ENCODE data around the gene MAGEA6.
"Not testable (repeated sequence)": the region's sequence is repeated elsewhere in the genome, so short reads cannot be mapped to it uniquely, and the experiment has no call there.

The MAGEA6 gene, protein sequence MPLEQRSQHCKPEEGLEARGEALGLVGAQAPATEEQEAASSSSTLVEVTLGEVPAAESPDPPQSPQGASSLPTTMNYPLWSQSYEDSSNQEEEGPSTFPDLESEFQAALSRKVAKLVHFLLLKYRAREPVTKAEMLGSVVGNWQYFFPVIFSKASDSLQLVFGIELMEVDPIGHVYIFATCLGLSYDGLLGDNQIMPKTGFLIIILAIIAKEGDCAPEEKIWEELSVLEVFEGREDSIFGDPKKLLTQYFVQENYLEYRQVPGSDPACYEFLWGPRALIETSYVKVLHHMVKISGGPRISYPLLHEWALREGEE

DNA sequence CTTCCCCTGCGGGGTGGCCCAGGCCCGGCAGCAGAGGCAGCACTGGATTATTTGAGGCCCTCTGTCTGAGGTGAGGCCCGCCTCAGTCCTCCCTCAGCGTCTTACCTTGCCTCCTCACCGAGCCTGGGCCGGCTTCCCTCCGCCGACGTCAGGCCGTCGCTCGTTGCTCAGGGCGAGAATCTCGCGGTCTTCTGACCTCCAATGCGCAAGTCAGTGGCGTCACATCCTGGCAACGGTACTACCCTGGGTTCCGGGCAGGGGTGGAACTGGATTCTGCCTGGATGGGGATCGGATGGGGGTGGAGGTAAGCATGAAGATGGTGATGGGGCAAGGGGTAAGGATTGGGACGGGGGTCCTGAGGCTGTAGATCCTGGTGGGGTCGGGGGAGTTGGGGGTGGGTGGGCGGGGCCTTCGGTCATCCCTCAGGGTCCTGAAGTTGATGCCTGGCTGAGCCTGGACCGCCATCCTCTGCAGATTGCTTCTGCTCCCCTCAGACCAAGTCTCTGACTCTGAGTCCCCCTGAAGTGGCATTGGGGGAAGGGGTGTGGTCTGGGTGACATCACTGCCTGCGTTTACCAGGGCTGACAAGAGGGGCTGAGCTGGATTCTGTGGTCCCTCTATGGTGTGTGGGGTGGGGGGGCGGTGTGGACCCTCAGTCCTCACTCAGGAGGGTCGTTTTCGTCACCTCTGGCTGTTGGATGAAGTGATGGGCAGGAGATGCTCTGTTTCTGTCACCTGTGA lies at the start of gene MAGEA6:
MAGEA6 (minus strand) TSS at position 141 of the 741 bp plus-strand sequence. CDS start 2,039 bp downstream, outside the sequence.
- DNase-seq = not testable (repeated sequence)

DNA sequence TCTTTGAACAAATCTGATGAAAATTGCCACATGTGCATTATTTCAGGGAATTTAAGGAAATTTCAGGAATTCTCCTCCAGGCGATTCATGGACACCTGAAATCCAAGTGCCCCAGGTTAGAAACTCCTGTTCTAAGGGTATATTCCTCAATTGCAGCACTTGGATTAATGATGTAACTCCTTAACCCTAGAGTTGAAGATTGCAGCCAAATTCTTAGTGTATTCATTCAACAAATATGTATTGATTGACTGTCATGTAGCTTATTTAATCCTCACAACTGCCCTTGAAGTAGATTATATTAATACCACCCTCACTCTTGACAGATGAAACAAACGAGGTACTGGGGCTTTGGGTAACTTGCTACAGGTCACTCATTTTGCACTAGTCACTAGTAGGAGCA lies 49.8 kb upstream of the MAGEA6 start:
- DNase-seq = no peak

DNA sequence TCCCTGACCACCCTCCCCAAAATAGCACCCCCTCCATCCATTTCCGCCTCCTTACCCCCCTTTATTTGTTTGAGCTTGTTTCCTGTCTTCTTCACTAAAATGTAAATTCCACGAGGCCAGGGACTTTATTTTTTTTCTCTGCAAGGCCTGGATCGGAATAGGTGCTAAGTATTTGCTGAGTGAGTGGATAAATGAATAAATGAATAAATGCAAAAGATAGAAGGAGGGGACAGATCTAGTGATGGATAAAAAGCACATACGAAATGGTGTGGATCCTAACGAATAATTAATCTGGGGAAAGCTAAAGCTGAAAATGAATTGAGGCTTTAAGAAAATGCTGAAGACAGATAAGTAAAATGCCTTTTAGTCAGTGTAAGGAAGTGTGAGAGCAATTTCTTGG lies 48.9 kb upstream of the MAGEA6 start:
- DNase-seq = no peak

GRCh38 chrX:152817078-152817764 lies 47.7 kb upstream of the MAGEA6 start:
- peak; percentile 36 for DNase-seq

GRCh38 chrX:152814048-152814447 lies 44.6 kb upstream of the MAGEA6 start:
- no peak for DNase-seq

- no peak for DNase-seq
These were observed 43.7 kb upstream of the MAGEA6 start for GRCh38 chrX:152813206-152813605.

- no peak for DNase-seq
These were observed 40.9 kb upstream of the MAGEA6 start for GRCh38 chrX:152810403-152810802.

DNA sequence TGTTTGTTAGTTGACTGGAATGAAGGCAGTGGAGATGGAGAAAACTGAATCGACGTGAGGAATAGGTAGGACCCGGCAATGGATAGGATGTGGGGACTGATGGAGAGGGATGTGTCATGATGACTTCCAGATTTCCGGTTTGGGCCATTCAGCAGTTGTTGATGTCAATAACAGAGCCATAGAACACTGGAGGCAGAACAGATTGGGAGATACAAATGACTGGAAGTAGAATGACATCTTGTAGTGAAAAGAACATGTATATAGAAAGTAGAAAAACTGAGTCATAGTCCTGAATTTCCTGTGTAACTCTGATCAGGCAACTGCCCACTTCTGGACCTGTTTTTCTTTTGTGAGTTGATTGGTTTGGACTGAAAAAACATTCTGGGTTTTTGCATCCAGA lies 36.5 kb upstream of the MAGEA6 start:
- DNase-seq = no peak

DNA sequence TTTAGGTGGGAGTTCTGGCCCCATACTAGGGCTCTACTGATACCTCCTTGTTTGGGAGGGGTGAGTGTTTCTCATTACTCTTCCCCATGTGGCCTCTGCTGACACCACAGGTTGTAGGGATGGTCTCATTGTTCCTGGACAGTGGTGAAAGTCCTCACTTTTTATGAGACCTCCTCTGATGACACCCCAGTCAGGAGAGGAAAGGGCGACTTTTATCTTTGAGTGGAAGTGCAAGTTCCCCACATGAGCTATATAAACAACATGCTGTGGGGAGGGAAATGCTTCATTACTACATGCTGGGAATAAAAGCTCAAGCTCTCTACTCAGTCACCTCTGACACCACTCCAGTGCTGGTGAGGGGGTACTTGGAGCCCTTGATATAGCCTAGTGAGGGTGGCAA lies 29.5 kb upstream of the MAGEA6 start:
- no peak for DNase-seq

DNA sequence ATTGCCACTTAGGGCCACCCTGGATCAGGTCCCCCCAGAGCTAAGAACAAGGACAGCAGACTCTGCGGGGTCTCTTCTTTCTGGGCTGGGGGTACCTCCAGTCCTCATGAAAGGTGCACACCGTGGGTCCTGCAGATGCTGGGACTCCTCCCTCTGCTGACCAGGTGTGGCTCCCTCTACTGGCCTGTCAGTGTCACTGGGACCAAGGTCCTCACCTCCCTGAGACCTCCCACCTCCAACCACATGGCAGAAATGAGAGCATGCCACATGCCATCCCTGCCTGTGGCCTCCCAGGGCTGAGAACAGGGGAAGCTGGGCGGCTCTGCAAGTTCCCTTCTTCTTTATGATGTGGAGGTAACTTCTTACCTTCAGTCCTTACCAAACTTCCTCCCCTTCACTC lies 17.6 kb upstream of the MAGEA6 start:
- DNase-seq = not testable (repeated sequence)

- not testable (repeated sequence) for DNase-seq
These were observed 2.9 kb downstream of the MAGEA6 start for GRCh38 chrX:152766562-152766961.

DNA sequence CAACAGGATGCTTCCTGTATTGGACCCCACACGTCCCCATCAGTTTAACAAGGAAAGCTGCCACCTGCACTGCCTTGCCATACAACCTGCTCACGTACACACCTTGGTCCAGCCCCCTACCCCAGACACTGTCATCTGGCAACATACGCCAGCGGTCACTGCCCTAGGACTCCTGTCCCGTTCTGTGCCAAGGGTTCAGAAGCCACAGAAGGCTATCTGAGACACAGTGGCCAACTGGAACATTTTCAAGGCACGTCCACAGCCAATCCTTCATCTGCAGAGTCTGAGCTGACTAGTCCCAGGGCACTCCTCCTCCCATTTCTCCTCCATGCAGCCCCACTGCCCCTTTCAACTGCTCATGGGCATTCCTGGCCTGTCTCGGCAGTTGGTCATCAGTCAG lies 7.9 kb downstream of the MAGEA6 start:
- not testable (repeated sequence) for DNase-seq

- DNase-seq = not testable (repeated sequence)
These were observed 9.9 kb downstream of the MAGEA6 start for GRCh38 chrX:152759544-152759943.

DNA sequence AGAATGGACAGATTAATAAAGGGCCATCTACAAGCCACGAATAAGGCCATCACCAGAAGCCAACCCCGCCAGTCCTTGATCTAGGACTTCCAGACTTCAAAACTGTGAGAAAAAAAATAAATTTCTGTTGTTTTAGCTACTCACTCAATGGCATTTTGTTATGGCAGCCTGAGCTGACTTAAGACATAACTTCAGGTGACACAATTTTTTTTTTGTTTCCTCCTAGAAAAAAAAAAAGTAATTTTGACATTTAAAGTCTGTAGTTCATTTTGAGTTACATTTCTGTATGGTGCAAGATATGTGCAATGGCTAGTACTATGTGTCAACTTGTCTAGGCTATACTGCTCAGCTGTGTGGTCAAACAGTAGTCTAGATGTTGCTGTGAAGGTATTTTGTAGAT lies 10.6 kb downstream of the MAGEA6 start, which contains the start of gene CSAG3:
CSAG3 (plus strand) TSS at position 301 of the 400 bp plus-strand sequence.
- DNase-seq = not testable (repeated sequence)

DNA sequence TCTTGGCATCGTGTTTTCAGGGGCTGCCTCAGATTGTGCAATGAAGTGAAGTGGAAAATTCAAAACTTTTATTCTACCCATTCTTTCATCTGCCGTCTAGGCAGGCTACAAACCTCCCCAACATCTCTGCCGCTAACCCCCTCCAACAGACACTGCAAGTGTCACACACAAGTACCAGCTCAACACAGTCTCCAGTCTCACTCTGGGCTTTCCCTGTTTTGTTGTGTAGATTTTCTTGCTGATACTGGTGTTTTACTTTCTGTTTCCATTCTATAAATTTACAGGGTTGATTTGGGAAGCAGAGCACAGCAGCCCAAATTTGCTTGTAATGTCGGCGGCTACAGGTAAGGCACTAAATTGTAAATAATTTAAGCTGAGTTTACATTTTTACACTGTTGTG lies 14.6 kb downstream of the MAGEA6 start:
- DNase-seq = not testable (repeated sequence)

GRCh38 chrX:152753686-152754650 lies 15.5 kb downstream of the MAGEA6 start, which contains the start of gene MAGEA2:
Gene MAGEA2 (minus strand): TSS chrX:152753842. CDS start chrX:152751363, 2,479 bp downstream.
- not testable (repeated sequence) for DNase-seq

DNA sequence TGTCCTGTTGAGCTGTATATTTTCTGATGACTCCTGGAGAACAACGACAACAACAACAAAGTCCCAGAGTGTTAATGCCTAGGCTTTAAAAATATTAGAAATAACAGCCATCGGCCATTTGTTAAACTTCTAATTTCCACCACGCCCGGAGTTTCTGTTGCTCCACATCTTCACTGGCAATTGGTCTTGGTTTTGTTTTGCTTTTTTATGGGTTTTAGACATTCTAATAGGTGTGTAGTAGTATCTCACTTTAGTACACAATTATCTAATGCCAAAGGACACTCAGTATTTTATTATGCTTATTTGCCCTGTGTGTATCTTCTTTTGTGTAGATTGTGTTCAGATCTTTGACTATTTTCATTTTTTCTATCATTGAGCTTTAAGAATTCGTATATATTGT lies 30.9 kb downstream of the MAGEA6 start:
- DNase-seq = no peak

GRCh38 chrX:152736528-152736927 lies 33.0 kb downstream of the MAGEA6 start:
- not testable (repeated sequence) for DNase-seq

GRCh38 chrX:152735860-152736511 lies 33.5 kb downstream of the MAGEA6 start:
- no peak for DNase-seq

DNA sequence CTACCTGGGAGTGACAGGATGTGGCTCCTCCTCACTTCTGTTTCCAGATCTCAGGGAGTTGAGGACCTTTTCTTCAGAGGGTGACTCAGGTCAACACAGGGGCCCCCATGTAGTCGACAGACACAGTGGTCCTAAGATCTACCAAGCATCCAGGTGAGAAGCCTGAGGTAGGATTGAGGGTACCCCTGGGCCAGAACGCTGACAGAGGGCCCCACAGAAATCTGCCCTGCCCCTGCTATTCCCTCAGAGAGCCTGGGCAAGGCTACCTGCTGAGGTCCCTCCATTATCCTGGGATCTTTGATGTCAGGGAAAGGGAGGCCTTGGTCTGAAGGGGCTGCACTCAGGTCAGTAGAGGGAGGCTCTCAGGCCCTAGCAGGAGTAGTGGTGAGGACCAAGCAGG lies 34.4 kb downstream of the MAGEA6 start:
- DNase-seq = no peak

GRCh38 chrX:152734143-152734858 lies 35.2 kb downstream of the MAGEA6 start:
- not testable (repeated sequence) for DNase-seq

Measured in activated CD4-positive, alpha-beta T cell treated with anti-CD3 and anti-CD28 coated beads, Interleukin-2, Interleukin-6, amounts not matched to agents 100 ng/mL and 50 ng/mL, durations not matched to agents 16 hours and 8 hours (primary cell).